Kidney (tissue), 14 donors: ENCODE data around the gene RDH8. TPM values are rescaled to one million over a fixed set of nuclear protein-coding genes. Genes with fewer than 3 reads are reported as not detected.

Source experiments
- DNase-seq, 5 donors: peaks; one replicate each; pipeline ENCODE4 v3.0.0-alpha.2; 2013 to 2020
- FAIRE-seq: peaks from 2 replicates; lab custom pipeline; 2012; peaks lifted over from hg19 to GRCh38; lab: Jason Lieb, UNC
- H3K27ac ChIP-seq, 2 donors: one replicate each; pipeline ENCODE4 v1.7.0; 2013; ENCODE audit warnings: low read depth in 2 of 2, low read length in 2 of 2, inconsistent platforms in 1 of 2
- H3K27me3 ChIP-seq: one replicate; pipeline ENCODE4 v1.7.1; 2013; ENCODE audit warnings: low read length, inconsistent platforms; ENCODE audit not compliant: control insufficient read depth, insufficient read depth
- H3K36me3 ChIP-seq, 3 donors: one replicate each; pipeline versions ENCODE4 v1.7.0 to v1.7.1; 2013; ENCODE audit warnings: low read length in 3 of 3, control low read depth in 1 of 3, inconsistent platforms in 1 of 3; ENCODE audit not compliant: insufficient read depth in 3 of 3, control insufficient read depth in 2 of 3
- H3K4me1 ChIP-seq, 3 donors: one replicate each; pipeline versions ENCODE4 v1.7.0 to v1.7.1; 2013; ENCODE audit warnings: low read length in 3 of 3, inconsistent platforms in 1 of 3, low read depth in 1 of 3; ENCODE audit not compliant: control insufficient read depth in 2 of 3, insufficient read depth in 2 of 3
- H3K4me3 ChIP-seq, 3 donors: one replicate each; pipeline versions ENCODE4 v1.7.0 to v1.8.1; 2013; ENCODE audit warnings: low read length in 3 of 3, control low read depth in 1 of 3, inconsistent platforms in 1 of 3
- H3K9ac ChIP-seq, 3 donors: one replicate each; pipeline versions ENCODE4 v1.7.0 to v1.7.1; 2013; ENCODE audit warnings: low read length in 3 of 3, control low read depth in 1 of 3, inconsistent platforms in 1 of 3
- H3K9me3 ChIP-seq, 3 donors: one replicate each; pipeline versions ENCODE4 v1.7.0 to v1.7.1; 2013; ENCODE audit warnings: low read length in 3 of 3, control low read depth in 1 of 3, inconsistent platforms in 1 of 3; ENCODE audit not compliant: control insufficient read depth in 2 of 3, insufficient read depth in 1 of 3
- intact Hi-C: fragments of 100-400 bp; cut with DNase I; formaldehyde crosslinking; loops from one replicate; pipeline ENCODE4 v1.11.1; 2022
- polyA plus RNA-seq: library from polyadenylated mRNA; stranded (reverse); fragments of 350-450 nt; fragmentation: Illumina TruSeq; extraction: RNeasy Lipid Tissue Mini Kit (QIAGEN cat#74804); gene quantifications from one replicate; pipeline ENCODE4 v1.2.3, GENCODE V29; 2014; ENCODE audit warnings: low read depth, low replicate concordance; ENCODE audit not compliant: insufficient read depth
- total RNA-seq: library from RNA; stranded (reverse); fragmentation: NEBNext Ultra II Directional; extraction: Animal tissue kit (Norgen Biotek cat#: 25700); gene quantifications from one replicate; pipeline ENCODE4 v1.2.1, GENCODE V29; 2021
- TF ChIP-seq, protein P1 (sequence below): IDR thresholded peaks from 3 replicates; pipeline ENCODE4 v1.5.1; 2012; ENCODE audit warnings: mild to moderate bottlenecking, moderate library complexity, borderline replicate concordance; ENCODE audit not compliant: insufficient read depth; ENCODE audit errors: extremely low read depth
- donor health status: control.
- donor health status: control.
- donor health status: control.
- donor health status: control.
- donor health status: control.
- donor health status: DM: yes; HTN: yes; CAD: no.
- donor health status: Normal renal cell carcinoma (clear cell type).

RDH8 gene
- total and polyA plus RNA-seq, 2 donors from 2014 or later, result not detected

DNA sequence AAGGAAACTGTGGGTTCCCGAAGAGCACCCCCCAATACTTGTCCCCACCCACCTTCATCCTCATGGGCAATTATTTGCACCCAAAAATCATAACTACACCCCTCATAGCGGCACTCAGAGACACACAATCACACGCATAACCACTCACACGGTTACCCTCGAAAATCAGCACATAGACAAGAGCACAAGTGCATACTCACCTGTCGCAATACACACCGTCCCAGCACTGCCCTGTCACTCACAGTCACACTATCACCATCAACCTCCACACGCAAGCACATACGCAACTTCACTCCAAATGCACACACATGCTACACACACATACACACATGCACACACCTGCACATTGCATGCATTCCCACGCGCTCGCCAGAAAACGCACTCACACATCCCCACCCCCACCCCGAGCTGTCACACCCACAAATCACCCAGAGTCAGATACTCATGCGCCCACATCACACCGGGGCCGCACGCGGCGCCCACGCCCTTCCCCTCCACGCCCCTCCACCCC lies 3.5 kb upstream of the RDH8 start:
- no peak for DNase-seq
- peaks cover 0 to 5% (median 0%) of the 10 kb centered on the region in 3 donors for H3K4me1 ChIP-seq
- H3K4me3 ChIP-seq, result peak overlapping the region in 2 of 3 donors; percentile 42 to 55
- no peak overlapping the region for H3K27ac ChIP-seq
- TF ChIP-seq, protein P1, sequence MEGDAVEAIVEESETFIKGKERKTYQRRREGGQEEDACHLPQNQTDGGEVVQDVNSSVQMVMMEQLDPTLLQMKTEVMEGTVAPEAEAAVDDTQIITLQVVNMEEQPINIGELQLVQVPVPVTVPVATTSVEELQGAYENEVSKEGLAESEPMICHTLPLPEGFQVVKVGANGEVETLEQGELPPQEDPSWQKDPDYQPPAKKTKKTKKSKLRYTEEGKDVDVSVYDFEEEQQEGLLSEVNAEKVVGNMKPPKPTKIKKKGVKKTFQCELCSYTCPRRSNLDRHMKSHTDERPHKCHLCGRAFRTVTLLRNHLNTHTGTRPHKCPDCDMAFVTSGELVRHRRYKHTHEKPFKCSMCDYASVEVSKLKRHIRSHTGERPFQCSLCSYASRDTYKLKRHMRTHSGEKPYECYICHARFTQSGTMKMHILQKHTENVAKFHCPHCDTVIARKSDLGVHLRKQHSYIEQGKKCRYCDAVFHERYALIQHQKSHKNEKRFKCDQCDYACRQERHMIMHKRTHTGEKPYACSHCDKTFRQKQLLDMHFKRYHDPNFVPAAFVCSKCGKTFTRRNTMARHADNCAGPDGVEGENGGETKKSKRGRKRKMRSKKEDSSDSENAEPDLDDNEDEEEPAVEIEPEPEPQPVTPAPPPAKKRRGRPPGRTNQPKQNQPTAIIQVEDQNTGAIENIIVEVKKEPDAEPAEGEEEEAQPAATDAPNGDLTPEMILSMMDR, result no peak
- H3K9me3 ChIP-seq, result no peaks in the 10 kb centered on the region
- H3K27me3 ChIP-seq, result peaks cover 15% of the 10 kb centered on the region
- H3K9ac ChIP-seq, result no peak overlapping the region
- no peak for FAIRE-seq
- no peaks in the 10 kb centered on the region for H3K36me3 ChIP-seq
- intact Hi-C loops, result no loop called here

DNA sequence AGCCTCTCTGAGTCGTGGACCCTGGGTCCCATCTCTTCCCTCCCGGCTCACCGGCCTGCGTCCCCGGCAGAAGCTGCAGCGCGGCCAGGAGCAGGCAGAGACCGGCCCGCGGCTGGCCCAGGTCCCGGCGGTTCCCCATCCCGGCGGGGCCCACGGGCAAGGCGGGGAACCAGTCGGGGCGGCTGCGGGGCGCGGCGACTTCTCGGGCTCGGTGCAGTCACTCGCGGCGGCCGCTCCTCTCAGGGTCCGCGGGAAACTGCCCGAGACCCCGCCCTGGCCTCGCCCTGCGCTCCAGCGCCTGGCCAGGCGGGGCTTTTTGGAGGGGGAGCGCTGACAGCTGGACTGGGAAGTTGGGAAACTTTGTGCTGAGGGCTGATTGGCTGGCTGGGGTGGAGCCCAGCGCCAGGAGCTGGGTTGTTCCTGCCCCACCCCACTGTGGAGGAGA lies 3.0 kb upstream of the RDH8 start, which contains the start of gene COL5A3:
Gene COL5A3 (minus strand): TSS at position 258 of the 445 bp plus-strand sequence. CDS start 119 bp downstream, at position 139.
- TF ChIP-seq, protein P1, result no peak
- H3K36me3 ChIP-seq, result no peaks in the 10 kb centered on the region
- peaks cover 0 to 5% (median 0%) of the 10 kb centered on the region in 3 donors for H3K4me1 ChIP-seq
- H3K4me3 ChIP-seq, result peak within 1 kb of the TSS in 2 of 3 donors; percentile 42 to 55
- H3K9ac ChIP-seq, result no peak within 1 kb of the TSS
- no peaks in the 10 kb centered on the region for H3K9me3 ChIP-seq
- H3K27ac ChIP-seq, result no peak within 1 kb of the TSS
- peaks cover 15% of the 10 kb centered on the region for H3K27me3 ChIP-seq
- FAIRE-seq, result no peak
- intact Hi-C loops, result no loop called here
- peak in 2 of 5 donors; percentile 30 to 86 for DNase-seq

DNA sequence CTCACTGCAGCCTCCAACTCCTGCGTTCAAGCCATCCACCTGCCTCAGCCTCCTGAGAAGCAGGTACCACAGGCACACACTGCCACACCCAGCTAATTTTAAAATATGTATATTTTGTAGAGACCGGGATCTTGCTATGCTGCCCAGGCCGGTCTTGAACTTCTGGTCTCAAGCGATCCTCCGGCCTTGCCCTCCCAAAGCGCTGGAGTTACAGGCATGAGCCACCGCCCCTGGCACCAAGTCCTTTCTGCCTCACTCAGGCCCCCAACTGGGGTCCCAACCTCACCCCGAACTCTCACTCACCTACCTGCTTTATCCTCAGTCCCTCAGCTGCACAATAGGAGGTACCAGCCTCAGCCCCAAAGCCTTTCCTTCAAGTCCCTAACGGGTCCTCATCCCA lies 2.3 kb upstream of the RDH8 start:
- no peaks in the 10 kb centered on the region for H3K36me3 ChIP-seq
- TF ChIP-seq, protein P1, result no peak
- FAIRE-seq, result no peak
- no peaks in the 10 kb centered on the region for H3K9me3 ChIP-seq
- DNase-seq, result no peak
- H3K9ac ChIP-seq, result no peak overlapping the region
- peaks cover 0 to 5% (median 0%) of the 10 kb centered on the region in 3 donors for H3K4me1 ChIP-seq
- intact Hi-C loops, result no loop called here
- H3K4me3 ChIP-seq, result no peak overlapping the region
- H3K27me3 ChIP-seq, result peaks cover 15% of the 10 kb centered on the region
- no peak overlapping the region for H3K27ac ChIP-seq
